Upper lobe of left lung (tissue), 4 donors: ENCODE data around the gene KRTAP10-7.
"Not testable (repeated sequence)": the region's sequence is repeated elsewhere in the genome, so short reads cannot be mapped to it uniquely, and the experiment has no call there.

Experiments
- EP300 ChIP-seq, 4 donors: sonication (generic); formaldehyde crosslinking; IDR thresholded peaks; one replicate each; pipeline ENCODE4 v1.5.1; 2017; ENCODE audit warnings: antibody characterized with exemption in 4 of 4, control low read depth in 2 of 4
- POLR2A ChIP-seq, 4 donors: fragments of 450-650 bp; IDR thresholded peaks; one replicate each; pipeline ENCODE4 v1.5.1; 2016 to 2017; ENCODE audit warnings: antibody characterized with exemption in 4 of 4, mild to moderate bottlenecking in 2 of 4
- POLR2AphosphoS5 ChIP-seq, 2 donors: sonication (generic); formaldehyde crosslinking; IDR thresholded peaks; one replicate each; pipeline ENCODE4 v1.5.1; 2017; ENCODE audit warnings: antibody characterized with exemption in 2 of 2
- TF ChIP-seq, protein P1 (sequence below), 6 experiments: fragments of 450-650 bp in 4 of 6; fragments of 200-600 bp in 2 of 6; sonication (generic) in 2 of 6; IDR thresholded peaks; one replicate each; pipeline ENCODE4 v1.5.1; 2016 to 2019; ENCODE audit warnings: antibody characterized with exemption in 6 of 6

DNA sequence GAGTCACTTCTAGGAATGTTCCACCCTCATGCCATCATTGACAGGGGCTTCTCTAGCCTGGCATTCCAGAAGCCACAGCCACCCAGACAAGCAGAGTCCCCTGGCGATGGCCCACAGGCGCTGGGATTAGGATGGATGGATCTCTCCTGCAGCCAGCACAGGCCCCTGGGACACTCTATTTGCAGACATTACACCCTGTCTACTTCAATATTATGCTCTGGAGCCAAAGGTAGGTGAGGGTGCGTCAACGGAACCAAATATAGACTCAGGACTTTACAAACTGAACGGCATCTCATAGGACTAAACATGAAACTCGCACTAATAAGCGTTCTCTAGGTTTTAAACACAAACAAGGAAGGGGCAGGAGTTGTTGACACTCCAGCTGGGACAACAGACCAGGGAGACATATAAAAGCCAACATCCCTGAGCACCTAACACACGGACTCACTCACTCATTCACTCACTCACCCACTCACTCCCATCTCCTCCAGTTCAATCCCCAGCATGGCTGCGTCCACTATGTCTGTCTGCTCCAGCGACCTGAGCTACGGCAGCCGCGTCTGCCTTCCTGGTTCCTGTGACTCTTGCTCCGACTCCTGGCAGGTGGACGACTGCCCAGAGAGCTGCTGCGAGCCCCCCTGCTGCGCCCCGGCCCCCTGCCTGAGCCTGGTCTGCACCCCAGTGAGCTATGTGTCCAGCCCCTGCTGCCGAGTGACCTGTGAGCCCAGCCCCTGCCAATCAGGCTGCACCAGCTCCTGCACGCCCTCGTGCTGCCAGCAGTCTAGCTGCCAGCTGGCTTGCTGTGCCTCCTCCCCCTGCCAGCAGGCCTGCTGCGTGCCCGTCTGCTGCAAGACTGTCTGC lies at the start of gene KRTAP10-7:
- TF ChIP-seq POLR2A, POLR2AphosphoS5, EP300 (IDR thresholded peaks at IDR 0.05): not testable (repeated sequence)
- TF ChIP-seq, protein P1, sequence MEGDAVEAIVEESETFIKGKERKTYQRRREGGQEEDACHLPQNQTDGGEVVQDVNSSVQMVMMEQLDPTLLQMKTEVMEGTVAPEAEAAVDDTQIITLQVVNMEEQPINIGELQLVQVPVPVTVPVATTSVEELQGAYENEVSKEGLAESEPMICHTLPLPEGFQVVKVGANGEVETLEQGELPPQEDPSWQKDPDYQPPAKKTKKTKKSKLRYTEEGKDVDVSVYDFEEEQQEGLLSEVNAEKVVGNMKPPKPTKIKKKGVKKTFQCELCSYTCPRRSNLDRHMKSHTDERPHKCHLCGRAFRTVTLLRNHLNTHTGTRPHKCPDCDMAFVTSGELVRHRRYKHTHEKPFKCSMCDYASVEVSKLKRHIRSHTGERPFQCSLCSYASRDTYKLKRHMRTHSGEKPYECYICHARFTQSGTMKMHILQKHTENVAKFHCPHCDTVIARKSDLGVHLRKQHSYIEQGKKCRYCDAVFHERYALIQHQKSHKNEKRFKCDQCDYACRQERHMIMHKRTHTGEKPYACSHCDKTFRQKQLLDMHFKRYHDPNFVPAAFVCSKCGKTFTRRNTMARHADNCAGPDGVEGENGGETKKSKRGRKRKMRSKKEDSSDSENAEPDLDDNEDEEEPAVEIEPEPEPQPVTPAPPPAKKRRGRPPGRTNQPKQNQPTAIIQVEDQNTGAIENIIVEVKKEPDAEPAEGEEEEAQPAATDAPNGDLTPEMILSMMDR (IDR thresholded peaks at IDR 0.05): not testable (repeated sequence)
